ENCODE data around the gene PPM1H.
"Not testable (repeated sequence)": the region's sequence is repeated elsewhere in the genome, so short reads cannot be mapped to it uniquely, and the experiment has no call there.

The PPM1H gene

GRCh38 chr12:62943779-62944395 is 8.9 kb upstream of the PPM1H start:
- DNase-seq (ENCODE audit: low spot score): no peak

DNA sequence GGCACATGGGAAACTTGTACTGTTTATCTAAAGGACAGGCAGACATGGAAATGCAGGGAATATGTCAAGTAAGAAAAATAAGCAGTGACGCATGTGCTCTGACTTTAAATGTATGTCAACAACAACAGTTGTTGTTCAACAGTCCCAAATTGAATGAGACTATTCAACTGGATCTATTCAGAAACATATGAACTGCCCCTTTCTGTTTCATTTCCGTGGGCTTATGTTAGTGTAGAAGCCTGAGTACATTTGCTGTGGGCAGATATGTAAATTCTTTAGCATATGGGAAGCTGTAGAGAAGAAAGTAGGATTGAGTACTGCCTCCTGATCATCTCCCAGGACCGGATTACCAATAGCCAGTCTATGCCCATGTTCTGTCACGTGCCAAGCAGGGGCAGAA is 7.4 kb upstream of the PPM1H start:
- not testable (repeated sequence) for DNase-seq (ENCODE audit: low spot score)

- peak; percentile 82 for DNase-seq (ENCODE audit: low spot score)
These were observed 631 bp downstream of the PPM1H start for GRCh38 chr12:62934239-62934798.

DNA sequence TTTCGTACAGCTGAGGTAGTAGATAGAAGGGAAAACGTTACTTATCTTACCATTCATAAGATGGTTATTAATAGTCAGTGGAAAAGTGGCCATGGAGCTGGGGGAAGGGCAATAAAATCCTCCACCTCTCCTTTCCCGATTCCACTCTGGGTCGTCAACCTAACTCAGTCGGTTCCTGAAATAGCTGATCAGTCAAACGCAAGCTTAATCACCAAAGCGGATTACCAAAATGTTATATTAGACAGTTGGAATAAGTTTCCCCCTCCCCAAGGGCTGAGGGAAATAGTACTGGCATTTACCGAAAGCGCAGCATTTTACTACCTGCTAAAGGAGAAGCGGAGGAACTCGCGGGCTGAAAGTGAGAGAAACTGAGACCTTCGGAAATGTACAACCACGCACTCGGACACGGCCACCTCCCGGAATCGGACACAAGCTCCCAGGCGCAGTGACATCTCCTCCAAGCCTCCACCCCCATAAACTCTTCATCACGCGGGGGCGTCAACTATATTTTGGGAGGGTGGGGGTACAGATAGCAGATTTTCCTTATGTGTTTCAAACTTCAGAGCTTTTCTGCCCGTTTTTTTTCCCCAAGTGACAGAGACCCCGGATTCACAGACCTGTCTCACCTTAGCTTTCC is 1.2 kb downstream of the PPM1H start:
- no peak for DNase-seq (ENCODE audit: low spot score)

GRCh38 chr12:62933220-62933601 is 1.7 kb downstream of the PPM1H start:
- DNase-seq (ENCODE audit: low spot score): no peak

- DNase-seq (ENCODE audit: low spot score): no peak
These were observed 3.5 kb downstream of the PPM1H start for GRCh38 chr12:62931477-62931876.

GRCh38 chr12:62930546-62931425 is 4.2 kb downstream of the PPM1H start:
- DNase-seq (ENCODE audit: low spot score): no peak

- no peak for DNase-seq (ENCODE audit: low spot score)
These were observed 6.3 kb downstream of the PPM1H start for GRCh38 chr12:62928632-62929031.

DNA sequence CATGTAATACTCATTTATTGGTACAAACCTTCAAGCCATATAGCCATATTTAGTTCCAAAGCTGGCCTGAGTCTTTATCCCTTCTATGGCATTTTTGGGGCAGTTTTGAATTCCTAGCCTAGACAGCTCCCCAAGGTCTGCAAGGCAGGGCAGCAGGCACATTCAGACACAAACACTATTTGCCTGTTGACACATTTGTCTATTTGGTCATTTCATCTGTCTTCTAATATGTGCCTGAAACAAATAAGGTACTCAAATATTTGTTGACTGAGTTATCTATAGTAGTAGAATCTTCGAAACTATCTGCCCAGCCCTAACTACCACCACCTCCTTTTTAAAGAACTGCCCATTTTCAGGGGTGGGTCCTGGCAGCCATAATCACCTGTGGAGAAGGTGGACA is 9.3 kb downstream of the PPM1H start:
- DNase-seq (ENCODE audit: low spot score): no peak

- no peak for DNase-seq (ENCODE audit: low spot score)
These were observed 10.9 kb downstream of the PPM1H start for GRCh38 chr12:62924084-62924483.

DNA sequence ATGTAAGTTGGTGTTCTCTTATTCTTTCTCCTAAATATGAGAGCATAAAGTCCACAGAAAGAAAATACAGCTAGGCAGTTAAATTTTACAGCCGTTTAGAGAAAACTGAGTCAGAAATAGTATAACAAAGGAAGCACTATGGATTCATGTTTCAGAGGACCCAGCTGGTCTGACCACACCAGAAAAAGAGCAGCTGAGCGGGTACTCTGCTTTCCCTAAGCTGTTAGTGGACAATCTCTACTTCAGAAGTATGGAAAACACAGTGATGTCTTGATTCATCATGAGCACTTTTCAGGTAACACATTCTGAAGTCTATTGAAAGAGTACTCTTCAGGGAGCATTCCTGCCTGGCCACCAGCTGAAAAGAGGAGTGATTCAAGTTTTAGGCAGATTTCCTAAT is 12.4 kb downstream of the PPM1H start:
- no peak for DNase-seq (ENCODE audit: low spot score)

- DNase-seq (ENCODE audit: low spot score): peak; percentile 49
These were observed 15.1 kb downstream of the PPM1H start for GRCh38 chr12:62919838-62920237.

DNA sequence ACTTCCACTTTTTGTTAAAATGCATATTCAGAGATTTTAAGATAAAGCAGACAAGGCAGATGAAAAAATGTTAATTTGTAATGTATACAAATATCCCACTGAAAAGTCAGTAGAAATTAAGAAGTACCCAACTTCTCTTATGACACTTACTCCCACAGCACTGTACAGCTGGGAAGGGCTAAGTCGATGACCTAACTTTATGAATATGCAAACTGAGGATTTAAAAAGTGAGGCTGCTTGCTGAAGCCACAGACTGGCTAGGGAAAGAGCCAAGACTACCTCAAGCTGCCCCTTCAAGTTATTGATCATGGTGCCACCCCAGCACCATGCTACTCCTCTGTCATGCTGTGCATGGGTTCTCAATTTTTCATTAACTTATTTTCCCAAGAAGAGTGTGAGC is 17.0 kb downstream of the PPM1H start:
- DNase-seq (ENCODE audit: low spot score): no peak

GRCh38 chr12:62916632-62917425 is 18.1 kb downstream of the PPM1H start:
- DNase-seq (ENCODE audit: low spot score): no peak

- DNase-seq (ENCODE audit: low spot score): no peak
These were observed 19.8 kb downstream of the PPM1H start for GRCh38 chr12:62915204-62915529.

GRCh38 chr12:62914443-62915203 is 20.3 kb downstream of the PPM1H start:
- DNase-seq (ENCODE audit: low spot score): no peak

DNA sequence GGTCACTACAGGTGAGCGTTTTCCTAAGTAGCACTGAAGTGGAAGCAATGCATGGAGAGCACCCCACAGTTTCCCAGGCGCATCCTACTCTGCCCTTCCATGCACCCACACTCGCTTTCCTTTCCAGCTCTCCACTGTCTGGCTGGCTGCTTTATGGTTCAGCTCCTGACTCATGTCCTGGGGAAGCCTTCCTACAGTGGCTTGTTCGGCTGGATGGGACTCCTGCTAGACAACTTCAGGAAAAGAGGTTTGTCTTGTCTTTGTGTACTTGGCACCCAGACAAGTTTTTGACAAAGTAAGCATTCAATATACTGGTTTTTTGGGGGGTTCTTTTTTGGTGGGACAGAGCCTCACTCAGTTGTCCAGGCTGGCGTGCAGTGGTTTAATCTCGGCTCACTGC is 21.6 kb downstream of the PPM1H start:
- no peak for DNase-seq (ENCODE audit: low spot score)

DNA sequence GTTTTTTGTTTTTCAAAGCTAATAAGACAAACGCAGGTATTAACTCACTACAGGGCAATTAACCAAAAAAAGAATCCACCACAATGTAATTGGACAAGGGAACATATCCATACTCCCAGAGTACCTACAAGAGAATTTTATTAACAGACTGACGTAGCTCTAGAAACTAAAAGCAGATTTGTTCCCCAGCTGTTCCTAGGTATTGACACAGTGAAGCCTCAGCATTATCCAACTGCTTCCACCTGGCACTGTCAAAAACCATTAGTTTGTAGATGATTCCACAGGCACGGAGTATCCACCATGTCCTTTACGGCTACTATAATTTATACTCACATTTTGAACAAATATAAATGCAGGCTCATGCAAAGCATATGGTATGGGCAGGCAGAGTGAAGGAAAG is 22.3 kb downstream of the PPM1H start:
- no peak for DNase-seq (ENCODE audit: low spot score)

GRCh38 chr12:62911286-62911685 is 23.7 kb downstream of the PPM1H start:
- DNase-seq (ENCODE audit: low spot score): no peak

- DNase-seq (ENCODE audit: low spot score): no peak
These were observed 24.3 kb downstream of the PPM1H start for GRCh38 chr12:62910549-62911169.

- no peak for DNase-seq (ENCODE audit: low spot score)
These were observed 25.6 kb downstream of the PPM1H start for GRCh38 chr12:62909340-62909739.
